ENCODE results near the gene BMP4.

Gene BMP4

DNA sequence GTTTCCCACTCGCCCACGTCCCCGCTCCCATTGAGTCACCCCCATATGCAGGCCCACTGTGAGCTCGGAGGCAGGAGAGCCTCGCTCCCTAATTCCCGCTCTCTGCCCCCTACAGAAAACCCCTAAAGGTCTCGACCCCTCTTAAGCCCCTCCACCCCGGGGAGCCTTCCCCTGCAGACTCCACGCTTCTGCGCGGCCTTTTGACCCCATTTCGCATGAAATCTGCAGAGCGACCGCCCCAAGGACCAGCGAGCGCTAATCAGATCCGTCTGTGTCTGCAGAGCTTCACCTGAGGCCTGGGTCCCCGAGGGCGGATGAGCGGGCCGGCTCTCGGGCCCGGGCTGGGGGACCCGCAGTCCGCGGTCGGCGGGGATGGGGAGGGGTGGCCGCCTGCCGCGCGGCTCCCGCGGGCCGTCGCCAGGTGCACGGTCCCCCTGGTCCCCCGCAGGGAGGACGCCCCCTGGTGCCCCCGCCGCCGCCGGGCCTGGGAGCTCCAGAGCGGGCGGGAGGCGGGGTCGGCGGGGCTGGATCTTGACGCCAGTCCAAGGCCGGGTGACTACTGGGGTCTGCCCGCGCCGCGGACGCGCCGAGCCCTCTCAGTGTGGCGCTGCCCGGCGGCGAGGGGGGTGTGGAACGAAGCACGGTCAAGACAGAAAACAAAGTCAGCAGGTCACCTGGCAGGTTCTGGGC lies 10.1 kb downstream of the BMP4 start:
- no peak for DNase-seq (ENCODE audit: low read depth)

DNA sequence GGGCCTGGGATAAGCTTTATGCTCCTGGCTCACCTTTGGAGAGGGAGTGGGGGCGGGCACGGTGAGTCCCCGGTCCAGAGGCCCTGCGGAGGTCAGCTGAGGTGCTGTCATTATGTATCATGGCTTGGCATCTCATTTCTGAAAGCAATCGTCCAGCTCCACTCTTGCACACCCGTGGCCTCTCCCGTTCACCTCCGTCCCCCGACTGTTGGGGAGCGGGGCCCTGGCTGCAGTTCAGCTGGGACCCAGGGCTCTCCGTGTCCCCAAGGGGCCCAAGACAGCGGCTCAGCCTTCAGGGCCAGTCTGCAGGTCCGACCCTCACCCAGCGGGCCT lies 10.6 kb downstream of the BMP4 start:
- DNase-seq (ENCODE audit: low read depth) = no peak

- no peak for DNase-seq (ENCODE audit: low read depth)
These were observed 12.9 kb downstream of the BMP4 start for GRCh38 chr14:53943751-53944083.

- no peak for DNase-seq (ENCODE audit: low read depth)
These were observed 13.5 kb downstream of the BMP4 start for GRCh38 chr14:53942970-53943750.

DNA sequence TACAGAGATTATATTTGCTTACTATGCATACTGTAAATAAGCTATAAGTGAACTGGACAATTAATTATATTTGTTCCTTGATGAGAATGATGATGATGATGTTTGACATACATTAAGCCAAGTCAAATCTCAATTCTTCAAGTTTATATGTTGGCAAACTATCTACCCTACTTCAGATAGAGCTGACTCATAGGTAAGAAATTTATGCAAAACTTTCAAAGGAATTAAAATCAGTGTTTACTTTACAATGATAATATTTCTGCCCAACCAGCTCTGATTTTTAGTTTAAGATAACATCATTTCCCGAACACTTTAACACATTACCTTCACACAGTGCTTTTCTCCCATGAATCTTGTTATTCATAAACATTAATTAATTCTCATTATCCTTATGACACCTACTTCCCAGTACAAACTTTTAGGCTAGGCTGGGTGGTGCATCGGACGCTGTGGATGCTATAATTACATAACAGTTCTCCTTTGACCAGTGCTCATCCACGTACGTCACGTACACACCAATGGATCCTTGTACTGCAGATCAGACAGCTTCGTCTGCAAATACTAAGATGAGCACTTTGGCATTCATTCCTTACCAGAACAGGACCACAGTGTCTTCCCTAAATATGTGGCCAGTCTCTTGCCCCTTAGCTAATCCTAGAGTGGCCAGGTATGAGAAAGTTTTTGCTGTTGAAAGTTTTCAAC lies 18.3 kb downstream of the BMP4 start:
- DNase-seq (ENCODE audit: low read depth) = no peak

GRCh38 chr14:53934778-53935414 lies 21.7 kb downstream of the BMP4 start:
- no peak for DNase-seq (ENCODE audit: low read depth)

- DNase-seq (ENCODE audit: low read depth) = no peak
These were observed 23.7 kb downstream of the BMP4 start for GRCh38 chr14:53932966-53933365.

- DNase-seq (ENCODE audit: low read depth) = no peak
These were observed 26.5 kb downstream of the BMP4 start for GRCh38 chr14:53929871-53930715.

DNA sequence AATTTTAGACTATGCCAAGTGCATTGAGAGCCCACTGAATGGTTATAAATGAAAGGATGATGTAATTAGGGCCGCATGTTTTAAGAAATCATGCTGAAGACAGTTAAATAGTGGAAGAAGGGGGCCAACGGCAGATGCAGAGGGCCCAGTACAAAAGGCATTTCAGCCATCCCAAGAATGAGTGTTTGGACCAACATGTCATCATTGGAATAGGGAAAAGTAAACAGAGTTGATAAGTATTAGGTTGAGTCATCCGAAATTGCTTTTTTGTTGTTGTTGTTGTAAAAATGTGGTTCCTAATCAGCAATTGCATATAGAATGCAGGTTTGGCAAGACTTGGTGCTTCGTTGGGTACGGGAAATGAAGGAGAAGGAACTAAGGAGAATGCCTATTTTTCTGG lies 29.5 kb downstream of the BMP4 start:
- peak; percentile 71 for DNase-seq (ENCODE audit: low read depth)

GRCh38 chr14:53925201-53925766 lies 31.3 kb downstream of the BMP4 start:
- no peak for DNase-seq (ENCODE audit: low read depth)

DNA sequence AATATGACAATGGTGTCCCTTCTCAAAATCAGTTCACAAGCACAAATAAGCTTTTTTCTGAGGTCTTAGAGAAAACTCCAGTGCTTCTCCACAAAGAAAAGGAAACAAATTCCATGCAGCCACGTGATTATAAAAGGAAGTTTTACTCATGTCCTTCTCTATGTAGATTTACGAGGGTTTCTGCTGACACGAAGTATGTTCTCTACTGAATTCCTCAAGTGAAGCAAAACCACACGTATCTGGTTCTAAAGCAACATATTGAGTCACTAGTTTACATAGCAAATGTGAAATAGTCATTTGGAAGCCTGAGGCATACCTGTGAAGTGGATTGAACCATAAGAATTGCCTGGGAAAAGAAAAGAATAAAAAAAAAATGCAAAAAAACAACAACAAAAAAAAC lies 31.9 kb downstream of the BMP4 start:
- DNase-seq (ENCODE audit: low read depth) = peak; percentile 73

DNA sequence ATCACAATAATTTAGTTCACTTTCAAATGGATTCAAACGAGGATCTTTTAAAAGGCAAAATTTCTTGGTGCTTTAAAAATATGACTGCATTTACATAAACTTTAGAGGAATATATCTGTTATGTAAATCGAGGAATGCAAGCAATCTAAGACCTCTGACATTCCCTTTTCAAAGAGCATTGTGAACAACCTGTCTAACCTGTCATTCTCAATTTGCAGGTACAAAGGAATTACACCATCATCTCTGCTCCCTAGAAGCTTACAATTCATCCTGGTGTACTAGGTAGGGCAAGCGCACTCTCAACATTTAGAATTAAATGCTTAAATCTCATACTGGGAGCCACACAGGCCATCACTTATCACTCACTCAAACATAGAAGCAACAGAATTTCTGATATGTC lies 35.6 kb downstream of the BMP4 start:
- DNase-seq (ENCODE audit: low read depth) = no peak

GRCh38 chr14:53916239-53916638 lies 40.4 kb downstream of the BMP4 start:
- DNase-seq (ENCODE audit: low read depth) = no peak

- DNase-seq (ENCODE audit: low read depth) = no peak
These were observed 41.1 kb downstream of the BMP4 start for GRCh38 chr14:53915364-53916014.

DNA sequence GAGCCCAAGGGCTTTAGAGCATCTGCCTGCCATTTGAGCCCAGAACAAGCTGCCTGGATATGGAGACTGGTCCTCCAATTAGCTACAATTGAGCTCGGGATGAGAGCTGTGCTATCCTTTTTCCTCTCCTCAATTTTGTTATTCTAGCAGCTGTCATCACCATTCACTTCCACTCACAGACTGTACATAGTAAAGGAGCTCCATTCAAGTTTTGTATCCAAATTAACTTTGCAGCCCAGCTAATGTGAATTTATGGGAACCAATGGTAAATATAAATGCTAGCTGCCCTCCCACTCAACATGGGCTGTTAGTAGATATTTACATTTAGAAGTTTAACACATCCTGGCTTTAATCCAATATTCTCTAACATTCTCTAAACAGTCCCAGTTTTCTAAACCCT lies 44.6 kb downstream of the BMP4 start:
- DNase-seq (ENCODE audit: low read depth) = no peak

DNA sequence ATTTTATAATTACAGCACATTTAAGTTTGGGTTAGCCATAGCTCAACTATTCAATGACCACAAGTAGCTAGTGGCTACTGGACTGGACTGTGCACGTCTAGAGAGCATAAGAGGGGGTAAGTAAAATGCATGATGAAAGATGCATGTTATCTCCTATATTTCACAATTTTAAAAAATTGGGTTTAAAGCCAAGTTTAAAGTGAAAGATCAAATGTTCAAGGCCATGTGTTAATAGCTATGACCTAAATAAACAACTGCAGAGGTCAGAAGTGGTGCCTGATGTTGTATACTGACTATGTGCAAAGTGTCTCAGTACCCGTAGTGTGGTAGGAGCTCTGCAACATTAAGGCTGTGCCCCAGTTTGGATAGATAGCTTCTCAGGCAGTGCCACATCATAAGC lies 48.2 kb downstream of the BMP4 start:
- DNase-seq (ENCODE audit: low read depth) = no peak

DNA sequence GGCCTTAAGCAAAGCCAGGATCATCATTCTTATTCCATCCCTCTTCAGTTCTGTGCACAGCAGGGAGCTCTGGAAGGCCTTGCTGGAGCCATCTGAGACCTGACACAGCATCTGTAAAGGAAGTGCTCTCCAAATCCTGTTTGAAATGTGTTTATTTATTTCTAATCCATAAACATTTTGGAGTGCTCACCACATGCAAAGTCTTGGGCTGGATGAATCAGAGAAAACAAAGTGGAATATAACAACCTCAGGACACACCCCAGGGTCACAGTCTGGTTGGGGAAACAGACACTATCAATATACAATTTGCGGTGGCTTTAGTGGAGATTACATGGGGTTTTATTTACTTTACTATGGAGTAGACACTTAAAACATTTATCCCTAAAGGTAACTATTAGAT lies 54.3 kb downstream of the BMP4 start:
- DNase-seq (ENCODE audit: low read depth) = no peak

GRCh38 chr14:53900499-53900898 lies 56.1 kb downstream of the BMP4 start:
- DNase-seq (ENCODE audit: low read depth) = no peak
